Activated CD8-positive, alpha-beta memory T cell treated with anti-CD3 and anti-CD28 coated beads, Interleukin-2, amount 50 U/mL, for 1 hour (primary cell): ENCODE results near the gene PTPRN2.
"Not testable (repeated sequence)": the region's sequence is repeated elsewhere in the genome, so short reads cannot be mapped to it uniquely, and the experiment has no call there.

ENCODE experiments used
- DNase-seq: peaks from one replicate; pipeline ENCODE4 v3.0.0-alpha.2; 2020; ENCODE audit errors: extremely low read depth

The PTPRN2 gene

DNA sequence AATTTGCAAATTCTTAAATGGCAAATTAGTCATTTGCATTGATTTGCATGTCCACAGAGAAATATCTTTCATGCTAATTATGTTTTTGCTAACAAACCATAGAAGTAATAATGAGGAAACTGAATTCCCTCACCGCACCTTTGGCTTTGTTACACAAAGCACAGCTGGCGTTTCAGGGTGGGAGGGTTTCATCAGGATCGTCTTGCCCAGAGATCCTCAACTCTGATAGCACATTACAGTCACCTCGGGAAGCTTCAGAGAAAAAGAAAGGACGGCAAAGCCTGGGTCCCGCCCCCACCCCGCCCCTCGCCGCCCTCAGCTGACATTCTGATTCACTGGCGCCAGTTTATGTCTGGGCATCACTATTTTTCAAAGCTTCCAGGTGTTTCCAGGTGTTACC, 119.4 kb downstream of the PTPRN2 start:
- DNase-seq: no peak

DNA sequence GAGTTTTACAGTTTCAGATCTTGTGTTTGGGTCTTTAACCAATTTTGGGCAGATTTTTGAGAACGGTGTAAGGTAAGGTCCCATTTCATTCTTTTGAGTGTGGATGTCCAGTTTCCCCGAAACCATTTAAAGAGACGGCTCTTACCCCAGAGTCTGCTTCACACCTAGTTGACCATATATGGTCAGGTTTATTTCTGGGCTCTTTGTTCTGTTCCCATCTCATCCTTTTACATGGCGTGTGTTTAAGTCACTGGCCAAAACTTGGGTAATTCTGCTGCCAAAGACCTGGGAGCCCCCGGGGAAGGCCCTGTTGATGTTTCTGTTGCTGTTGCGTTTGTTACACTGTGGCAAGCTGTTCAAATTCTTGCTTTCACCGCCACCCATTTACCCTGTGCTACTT, 120.1 kb downstream of the PTPRN2 start:
- DNase-seq: no peak

DNA sequence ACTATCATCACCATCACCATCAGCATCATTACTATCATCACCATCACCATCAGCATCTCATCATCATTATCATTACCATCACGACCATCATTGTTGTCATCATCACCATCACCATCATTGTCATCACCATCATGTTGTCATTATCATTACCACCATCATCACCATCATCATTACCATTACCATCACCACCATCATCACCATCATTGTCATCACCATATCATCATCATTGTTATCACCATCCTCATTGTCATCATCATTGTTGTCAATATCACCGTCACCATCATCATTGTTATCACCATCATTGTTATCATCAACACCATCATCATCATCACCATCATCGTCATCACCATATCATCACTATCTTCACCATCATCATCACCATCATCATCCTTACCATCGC, 124.3 kb downstream of the PTPRN2 start:
- DNase-seq: no peak

DNA sequence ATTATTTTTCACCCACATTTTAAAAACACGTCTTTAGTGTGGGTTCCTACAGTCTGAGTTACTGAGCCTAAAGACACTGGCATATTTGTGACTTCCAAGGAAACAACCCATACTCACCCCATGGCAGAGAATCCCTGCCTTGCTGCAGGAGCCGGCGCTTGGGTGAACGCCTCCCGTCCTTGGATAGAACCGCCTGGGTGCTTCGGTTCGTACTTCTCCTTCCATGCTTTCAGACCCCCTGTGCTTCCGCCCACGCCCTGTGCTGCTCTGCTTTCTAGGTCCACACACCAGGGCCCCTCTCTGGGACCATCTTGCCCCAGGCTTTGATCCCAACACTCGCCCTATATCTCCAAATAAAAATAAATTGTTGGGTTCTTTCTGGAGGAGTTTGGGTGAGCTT, 125.8 kb downstream of the PTPRN2 start:
- DNase-seq: no peak

DNA sequence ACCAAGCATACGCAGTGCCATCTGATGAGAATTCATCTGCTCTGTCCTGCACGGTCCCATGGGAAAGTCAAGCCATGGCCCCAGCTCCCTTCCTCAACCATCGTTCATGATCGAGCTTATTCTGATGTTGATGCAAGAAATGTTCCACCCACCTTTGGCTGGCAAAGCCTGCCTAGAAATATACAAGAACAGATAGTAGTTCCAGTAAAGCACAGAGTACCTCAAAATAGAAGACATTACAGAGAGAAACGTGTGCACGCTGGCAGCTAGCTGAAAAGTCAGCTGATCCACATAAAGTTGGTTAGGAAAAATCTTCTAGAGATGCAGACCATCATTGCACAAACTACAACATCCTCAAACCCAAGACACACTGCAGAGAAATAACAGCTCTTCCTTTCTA, 127.0 kb downstream of the PTPRN2 start:
- no peak for DNase-seq

DNA sequence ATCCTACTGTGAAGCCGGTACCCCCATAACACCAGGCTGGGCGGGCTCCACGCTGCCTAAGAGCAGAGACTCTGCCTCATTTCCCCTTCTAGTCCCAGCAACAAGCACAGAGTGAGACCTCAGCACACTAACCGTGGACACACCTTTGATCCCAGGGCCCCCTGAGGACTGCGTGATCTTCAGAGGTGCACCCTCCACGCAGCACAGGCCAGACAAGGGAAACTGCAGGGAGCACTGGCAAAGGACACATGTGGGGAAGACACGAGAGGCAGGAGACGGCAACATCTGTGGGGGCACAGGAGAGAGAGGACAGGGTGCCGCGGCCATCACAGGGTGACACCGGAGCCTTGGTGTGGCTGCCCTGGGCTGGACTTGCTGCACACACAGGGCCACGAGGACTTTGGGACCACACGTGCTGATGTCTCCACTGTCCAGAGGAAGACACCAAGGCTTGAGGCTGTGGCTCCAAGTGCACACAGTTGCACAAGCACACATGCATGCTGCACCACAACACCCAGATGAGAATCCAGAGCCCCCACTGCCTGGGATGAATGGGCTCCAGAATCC, 128.8 kb downstream of the PTPRN2 start:
- no peak for DNase-seq

DNA sequence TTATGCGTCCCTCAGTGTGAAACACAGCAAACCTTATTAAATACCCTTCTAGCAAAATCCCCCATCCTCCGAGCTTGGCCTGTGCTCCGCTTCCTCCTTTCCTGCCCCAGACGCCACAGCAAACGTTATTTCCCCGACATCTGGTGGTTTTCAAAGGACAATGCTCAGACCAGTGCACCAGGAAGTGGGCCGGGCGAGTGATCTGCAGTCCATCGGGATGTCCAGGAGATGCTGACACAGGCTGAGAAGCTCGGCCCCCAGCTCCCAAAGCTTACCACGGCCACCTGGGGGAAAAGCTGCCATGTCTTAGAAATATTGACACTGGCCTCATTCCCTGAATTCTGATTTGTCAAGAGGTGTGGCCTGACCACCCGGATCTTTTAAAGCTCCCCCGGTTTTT, 129.5 kb downstream of the PTPRN2 start:
- DNase-seq: no peak

DNA sequence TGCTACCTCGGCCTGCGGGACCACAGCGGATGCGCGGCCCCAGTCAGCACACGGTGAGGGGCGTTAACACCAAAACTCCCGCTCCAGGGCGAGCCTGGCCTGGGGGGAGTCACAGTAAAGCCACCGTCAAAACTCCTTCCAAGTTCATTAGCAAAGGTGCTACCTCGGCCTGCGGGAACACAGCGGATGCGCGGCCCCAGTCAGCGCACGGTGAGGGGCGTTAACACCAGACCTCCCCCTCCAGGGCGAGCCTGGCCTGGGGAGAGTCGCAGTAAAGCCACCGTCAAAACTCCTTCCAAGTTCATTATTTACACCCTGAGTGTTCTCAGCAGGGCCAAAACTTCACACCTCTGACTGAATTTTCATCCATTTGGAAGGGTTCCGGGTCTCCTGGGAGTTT, 130.0 kb downstream of the PTPRN2 start:
- not testable (repeated sequence) for DNase-seq

DNA sequence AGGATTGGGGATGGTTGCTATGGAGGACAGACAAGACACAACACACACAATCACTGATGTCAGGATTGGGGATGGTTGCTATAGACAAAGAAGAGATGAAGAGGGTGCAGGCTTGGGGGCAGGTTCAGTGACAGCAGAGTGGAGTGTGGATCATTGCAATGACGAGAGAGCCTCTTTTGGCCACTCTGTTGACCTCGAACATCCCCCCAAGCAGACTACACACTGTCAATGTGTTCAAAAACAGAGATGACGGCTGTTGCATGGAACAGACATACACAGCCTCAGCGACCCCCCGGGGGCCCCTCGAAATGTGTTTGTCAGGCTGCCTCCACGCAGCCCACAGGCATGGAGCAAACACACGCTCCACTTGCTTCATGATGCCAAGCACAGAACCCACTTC, 133.0 kb downstream of the PTPRN2 start:
- no peak for DNase-seq

DNA sequence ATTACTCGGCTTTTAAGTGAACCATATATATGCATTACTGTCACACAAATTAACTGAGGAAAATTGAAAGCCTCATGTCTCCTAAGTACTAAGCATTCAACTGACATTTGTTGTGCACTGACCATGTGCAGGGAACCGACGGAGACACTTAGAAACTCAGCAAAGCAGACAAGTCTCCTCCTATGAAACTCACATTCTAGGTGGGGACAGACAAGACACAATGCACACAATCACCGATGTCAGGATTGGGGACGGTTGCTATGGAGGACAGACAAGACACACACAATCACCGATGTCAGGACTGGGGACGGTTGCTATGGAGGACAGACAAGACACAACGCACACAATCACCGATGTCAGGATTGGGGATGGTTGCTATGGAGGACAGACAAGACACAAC, 134.0 kb downstream of the PTPRN2 start:
- no peak for DNase-seq

DNA sequence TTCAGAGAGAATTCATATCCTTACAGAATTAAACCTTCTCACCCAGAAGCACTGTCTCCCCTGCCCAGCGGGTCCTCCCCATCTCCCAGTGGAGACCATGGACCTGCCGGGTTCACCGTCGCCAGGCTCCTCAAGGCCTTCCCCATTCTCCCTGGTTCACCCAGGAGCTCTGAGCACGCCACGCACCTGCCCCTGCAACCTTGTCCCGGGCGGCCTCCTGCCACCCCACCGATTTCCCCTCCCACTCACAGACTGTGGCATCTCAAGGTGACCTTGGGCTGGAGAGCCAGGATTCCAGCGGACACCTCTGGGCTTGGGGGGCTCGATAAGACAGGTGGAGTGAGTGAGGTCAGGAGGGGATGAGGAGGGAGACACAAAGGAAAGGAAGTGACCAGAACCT, 135.3 kb downstream of the PTPRN2 start:
- DNase-seq: no peak

DNA sequence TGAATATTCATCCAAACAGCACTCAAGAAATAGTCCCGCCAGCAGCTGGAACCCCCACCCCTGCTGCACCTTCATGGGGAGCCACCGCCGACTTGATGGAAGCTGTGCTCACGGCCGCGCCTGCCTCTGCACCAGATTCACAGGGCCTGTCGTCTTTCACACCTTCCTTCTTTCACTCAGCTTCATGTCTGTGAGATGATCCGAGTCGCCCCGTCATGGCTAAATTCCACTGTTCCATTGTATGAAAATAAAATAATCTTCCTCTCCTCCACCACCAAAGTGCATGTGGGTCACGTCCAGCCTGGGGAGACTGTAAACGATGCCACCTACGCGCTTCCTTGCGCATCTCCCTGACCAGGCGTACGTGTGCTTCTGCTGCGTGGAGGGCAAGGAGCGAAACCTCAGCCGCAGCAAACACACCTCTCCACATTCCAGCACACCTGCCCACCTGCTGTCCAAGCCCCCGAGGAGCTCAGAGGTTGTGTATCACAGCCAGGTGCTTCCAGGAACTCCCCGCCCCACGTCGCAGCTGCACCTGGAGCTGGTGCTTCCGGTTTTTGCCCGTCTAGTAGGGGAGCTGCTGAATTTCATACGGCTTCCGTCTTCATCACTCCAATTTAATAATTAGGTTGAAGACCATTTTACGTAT, 137.0 kb downstream of the PTPRN2 start:
- no peak for DNase-seq

DNA sequence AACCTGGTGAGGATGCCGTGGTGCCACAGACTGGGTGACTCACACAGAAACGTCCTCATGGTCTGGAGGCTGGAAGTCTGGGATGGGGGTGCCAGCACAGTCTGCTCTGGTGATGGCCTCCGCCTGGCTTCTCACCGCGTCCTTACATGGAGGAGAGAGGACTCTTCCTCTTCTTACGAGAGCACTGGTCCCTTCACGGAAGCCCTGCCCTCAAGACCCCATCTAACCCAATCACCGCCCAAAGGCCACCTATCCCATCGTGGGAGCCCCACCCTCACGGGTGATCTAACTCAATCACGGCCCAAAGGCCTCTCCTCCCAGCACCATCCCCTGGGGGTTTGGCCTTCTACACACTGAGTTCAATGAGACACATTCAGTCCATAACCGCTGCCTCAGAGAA, 137.7 kb downstream of the PTPRN2 start:
- no peak for DNase-seq

DNA sequence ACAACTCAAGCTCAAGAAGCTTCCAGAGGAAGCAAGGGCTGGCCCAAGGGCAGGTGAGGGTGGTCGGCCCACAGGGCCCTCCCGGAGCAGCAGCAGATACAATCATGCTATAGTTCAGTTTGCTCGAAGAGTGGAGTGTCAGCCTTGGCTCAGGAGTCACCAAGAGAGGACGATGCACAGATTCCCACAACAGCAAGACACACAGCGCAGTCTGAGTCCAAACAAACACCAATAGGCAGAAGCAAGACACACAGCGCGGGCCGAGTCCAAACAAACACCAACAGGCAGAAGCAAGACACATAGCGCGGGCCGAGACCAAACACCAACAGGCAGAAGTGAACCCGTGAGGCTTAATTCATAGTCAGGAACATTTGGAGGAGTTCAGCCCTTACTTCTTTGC, 138.4 kb downstream of the PTPRN2 start:
- no peak for DNase-seq

DNA sequence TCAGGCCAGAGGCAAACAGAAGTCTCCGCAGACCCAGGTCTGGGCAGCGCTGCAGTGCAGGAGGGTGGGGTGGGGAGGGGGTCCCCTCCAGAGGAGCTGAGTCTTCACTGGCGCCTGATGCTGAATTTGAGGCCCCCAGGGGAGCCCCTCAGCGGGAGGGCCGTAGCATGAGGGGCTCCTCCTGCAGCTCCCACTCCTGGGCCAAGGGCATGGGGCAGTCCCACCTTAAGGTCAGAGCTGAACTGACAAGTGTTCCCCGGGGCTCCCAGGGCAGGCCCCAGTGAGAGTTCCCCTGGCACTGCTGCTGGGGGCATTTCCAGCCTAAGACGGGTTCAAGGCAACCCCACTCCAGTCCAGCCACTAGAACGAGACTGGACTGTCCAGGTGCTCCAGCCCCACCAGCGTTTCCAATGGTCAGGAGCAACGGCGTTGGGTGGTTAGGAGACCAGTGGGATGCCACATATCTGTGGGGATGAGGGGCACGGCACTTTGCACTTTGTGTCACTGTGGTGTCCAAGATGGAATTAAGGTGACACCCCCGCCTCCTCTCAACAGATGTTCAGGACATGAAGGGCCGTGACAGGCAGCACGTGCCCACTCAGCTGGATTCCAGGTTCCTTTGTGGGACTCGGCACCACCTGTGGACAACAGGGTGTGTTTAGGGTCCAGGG, 139.1 kb downstream of the PTPRN2 start:
- no peak for DNase-seq

DNA sequence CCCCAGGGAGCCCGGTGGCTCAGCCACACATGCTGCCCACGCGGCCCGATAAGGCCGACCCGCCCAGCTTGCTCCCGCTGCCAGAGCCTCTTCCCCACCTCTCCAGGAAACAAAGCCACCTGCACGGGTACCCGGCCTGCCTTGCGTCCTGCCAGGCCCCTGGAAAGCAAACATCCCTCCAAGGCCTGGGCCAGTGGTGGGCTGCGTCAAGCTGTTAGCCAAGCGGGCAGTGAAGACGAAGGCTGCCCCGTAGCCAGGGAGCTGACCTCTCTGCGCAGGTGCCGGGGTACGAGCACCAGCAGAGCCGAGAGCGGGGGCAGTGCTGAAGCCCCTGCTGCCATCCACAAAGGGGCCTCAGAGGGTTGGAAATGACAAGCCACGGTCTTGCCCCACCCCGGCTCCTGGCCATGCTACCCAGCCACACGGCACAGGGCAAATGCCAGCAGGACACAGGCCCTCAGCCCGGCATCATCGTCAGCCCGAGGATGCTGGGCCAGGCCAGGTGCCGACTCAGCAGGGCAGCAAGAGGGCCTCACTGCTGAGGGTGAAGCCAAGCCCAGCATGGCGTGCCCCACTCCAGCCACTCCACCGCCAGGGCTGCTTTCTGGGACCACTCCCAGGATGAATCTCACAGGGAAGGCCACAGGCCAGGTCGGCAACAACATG, 140.0 kb downstream of the PTPRN2 start:
- no peak for DNase-seq

DNA sequence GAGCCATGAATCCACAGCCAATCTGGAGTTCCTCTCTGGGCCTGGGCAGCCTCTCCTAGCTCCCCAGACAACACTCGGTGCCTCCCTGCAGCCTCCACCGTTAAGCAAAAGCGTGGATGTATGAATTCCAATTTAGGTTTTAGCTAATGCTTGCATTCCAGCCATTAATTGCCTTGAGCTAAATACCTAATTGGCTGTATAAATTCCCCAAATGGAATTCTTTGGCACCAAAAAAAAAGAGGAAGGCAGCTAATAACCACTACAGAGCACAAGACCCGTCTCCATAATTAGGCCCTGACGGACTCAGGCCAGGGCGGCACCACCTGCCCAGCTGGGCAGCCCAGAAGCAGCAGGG, 140.5 kb downstream of the PTPRN2 start:
- DNase-seq: no peak

DNA sequence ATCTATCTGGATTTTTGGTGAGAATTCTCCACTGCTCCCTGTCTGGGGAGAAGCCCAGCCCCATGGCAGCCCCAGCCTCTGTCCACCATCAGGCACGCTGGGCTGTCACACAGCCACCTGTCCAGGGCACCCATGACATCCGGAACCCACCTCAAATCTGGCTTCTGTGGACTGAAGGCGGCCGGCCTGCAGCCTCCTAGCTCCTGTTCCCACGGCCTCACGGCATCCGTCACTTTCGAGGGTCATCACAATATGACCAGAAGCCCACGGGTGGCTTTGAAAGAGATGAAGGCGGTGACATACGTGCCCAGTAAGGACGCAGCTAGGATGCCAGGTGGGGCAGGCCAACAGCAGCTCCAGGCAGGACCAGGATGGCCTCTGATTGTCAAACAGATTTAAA, 140.9 kb downstream of the PTPRN2 start:
- no peak for DNase-seq

DNA sequence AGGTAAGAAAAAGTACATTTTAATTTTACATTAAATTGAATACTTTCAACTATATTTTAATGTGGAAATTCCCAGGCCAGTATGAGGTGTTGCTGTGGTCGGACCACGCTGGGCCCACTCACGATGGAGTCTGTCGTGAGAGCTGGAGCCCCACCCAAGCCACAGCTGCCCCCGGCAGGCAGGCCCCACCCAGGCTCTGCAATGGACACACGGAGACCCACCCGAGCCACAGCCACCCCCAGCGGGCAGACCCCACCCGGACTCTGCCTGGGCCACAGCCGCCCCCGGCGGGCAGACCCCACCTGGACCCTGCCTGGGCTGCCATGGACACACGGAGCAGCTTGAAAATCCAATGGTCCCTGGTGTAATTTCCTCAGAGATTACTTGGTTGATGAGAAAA, 141.3 kb downstream of the PTPRN2 start:
- no peak for DNase-seq

DNA sequence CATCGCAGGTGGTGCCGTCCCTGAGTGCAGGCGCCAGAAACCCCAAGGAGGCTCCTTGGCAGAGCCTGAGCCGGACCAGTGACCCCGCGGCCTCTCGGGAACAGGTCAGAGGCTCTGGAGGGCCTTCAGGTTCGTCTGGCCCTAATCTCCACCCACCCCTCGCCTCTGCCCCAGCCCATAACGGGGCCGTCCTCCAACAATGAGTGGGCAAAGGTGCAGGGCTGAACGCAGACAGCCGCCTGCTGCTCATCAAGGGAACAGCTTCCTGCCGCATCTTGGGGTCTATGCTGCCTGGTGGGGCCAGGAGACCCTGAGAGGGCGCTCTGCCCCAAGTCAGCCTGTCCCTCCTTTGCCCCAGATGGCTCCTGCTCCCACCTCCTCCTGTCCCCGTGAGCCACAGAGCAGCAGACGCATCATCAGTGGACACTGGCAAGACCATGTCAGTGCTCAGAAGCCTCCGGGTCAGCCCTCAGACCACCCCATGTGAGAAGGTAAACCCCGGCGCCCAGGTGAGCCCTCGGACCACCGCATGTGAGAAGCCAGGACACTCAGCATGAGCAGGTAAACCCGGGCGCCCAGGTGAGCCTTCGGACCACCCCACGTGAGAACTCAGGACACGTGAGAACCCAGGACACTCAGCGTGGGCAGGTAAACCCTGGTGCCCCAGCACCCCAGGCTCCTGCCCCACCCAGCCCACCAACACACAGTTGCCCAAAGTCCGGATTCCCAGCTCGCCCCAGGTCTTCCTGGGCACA, 142.0 kb downstream of the PTPRN2 start:
- DNase-seq: no peak

DNA sequence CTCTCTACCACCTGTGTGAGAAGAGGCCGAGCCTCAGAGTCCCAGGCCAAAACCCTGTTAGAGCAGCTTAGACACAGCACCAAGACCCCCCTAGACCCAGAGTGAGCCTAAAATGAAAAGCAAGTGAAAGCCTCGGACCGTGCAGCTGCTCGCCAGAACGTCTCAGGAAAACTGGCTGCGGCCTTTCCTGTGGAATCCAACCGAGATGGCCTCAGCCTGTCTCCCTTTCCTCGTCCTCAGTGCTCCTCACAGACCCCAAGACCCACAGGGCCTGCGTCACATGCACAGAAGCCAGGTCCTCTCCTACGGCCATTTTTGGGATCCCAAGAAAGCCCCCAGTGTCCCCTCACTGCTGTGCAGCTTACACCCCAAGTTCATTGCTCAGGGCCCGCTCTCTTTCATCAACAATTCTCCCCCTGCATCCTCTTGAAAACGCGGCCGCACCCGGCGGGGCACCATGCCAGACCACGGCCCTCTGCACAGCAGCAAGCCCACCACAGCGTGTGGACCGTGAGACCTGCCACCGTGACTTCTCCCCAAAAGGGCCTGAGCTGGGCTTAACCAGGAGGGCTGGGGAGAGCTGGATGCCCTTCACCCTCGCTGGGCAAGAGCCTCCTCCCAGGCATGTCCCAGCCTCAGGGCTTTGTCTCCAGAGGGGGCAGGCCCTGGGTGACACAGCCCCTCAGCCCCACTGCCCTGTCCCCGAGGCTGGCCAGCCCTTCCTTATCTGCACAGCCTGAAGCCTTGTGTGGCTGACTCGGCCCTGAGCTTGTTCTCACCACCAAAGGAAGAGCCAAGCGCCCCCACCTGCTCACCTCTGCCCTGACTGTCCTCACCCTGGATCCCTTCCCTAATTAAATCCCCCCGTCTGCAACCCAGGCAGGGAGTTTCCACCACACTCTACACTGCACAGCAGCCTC, 142.9 kb downstream of the PTPRN2 start:
- no peak for DNase-seq
